ENCODE results near the gene EMC6.

Gene EMC6

DNA sequence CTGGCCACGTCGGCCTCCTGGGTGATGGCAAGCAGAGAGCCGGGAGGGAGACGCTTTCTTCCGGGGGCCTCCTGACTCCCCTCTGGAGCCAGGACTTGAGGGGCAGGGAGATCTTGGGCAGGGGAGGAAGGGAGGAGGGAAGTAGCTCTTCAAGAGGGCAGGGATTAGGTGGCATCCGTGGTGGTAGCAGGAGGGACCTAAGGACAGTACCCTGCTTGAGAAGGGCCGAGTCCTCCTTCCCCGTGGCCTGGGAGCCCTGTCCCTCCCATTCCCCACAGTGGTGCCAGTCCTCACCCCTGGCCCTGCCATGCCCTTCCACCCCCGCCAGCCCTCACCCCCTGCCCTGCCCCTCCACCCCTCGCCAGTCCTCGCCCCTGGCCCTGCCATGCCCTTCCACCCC, 12.8 kb upstream of the EMC6 start:
- no peak for DNase-seq (ENCODE audit: low read depth in 1 of 2, low spot score in 1 of 2)

- DNase-seq (ENCODE audit: low read depth in 1 of 2, low spot score in 1 of 2), result no peak
Observed at GRCh38 chr17:3656353-3656752, 12.3 kb upstream of the EMC6 start.

DNA sequence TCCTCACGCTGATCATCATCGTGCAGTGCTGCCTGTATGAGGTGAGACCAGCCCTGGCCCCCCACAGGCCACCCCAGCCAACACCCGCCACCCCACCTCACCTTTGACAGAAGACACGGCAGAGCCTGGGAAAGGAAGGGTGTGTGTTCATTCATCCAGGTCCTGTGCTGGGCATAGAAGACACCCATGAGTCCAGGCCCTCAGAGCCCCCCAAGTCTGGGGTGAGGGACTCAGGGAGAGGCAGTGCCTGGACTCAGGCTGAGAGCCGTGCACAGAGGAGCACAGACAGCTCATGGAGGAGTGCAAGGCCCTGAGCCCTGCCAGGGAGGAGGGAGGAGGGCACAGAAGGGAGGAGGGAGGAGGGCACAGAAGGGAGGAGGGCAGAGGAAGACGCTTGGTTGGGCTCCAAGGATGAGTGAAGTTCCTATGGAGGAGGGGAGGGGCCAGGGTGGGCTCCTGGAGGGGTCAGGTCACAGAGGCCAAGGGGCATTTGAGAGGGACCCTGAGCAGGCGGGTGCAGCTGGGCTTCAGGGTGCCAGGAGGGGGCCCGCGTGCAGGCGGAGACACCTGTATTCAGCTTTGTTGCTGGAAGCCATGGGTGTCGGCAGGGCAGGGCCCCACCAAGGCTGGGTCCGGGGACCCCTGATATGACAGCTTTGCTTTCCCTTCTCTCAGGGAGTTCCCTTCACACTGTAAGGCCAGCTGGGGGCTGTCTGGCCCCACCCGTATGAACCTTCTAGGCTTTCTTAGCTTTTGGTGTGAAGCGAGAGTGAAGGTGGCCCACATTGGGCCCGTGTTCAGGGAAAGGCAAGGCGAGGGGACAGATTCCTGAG, 11.6 kb upstream of the EMC6 start:
- no peak for DNase-seq (ENCODE audit: low read depth in 1 of 2, low spot score in 1 of 2)

GRCh38 chr17:3657588-3657869, 11.1 kb upstream of the EMC6 start:
- no peak for DNase-seq (ENCODE audit: low read depth in 1 of 2, low spot score in 1 of 2)

- DNase-seq (ENCODE audit: low read depth in 1 of 2, low spot score in 1 of 2), result no peak
Observed at GRCh38 chr17:3657874-3658783, 10.5 kb upstream of the EMC6 start.

- DNase-seq (ENCODE audit: low read depth in 1 of 2, low spot score in 1 of 2), result no peak
Observed at GRCh38 chr17:3658784-3659449, 9.7 kb upstream of the EMC6 start.

DNA sequence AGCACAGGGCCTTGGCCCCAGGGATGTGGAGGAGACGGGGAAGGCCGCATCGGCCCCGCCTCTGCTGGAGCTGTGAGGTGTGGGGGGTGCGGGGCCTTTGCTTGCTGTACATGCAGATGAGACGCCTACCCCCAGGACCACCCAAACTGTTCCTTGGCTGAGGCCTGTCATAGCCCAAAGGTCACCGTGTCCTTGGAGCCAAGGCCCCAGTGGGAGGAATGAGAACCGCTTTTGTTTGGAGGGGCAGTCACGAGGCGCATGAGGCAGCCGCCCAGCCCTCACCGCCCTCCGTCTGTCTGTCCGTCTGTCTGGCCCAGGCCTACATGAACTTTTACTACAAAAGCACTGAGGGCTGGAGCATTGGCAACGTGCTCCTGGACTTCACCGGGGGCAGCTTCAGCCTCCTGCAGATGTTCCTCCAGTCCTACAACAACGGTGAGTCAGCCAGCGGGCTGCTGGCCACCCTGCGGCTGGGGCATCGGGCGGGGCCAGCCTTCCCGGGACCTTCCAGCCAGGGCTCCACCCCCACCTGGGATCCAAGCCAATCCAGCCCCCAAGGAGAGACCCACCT, 9.0 kb upstream of the EMC6 start:
- no peak for DNase-seq (ENCODE audit: low read depth in 1 of 2, low spot score in 1 of 2)

- no peak for DNase-seq (ENCODE audit: low read depth in 1 of 2, low spot score in 1 of 2)
Observed at GRCh38 chr17:3660311-3660891, 8.2 kb upstream of the EMC6 start.

DNA sequence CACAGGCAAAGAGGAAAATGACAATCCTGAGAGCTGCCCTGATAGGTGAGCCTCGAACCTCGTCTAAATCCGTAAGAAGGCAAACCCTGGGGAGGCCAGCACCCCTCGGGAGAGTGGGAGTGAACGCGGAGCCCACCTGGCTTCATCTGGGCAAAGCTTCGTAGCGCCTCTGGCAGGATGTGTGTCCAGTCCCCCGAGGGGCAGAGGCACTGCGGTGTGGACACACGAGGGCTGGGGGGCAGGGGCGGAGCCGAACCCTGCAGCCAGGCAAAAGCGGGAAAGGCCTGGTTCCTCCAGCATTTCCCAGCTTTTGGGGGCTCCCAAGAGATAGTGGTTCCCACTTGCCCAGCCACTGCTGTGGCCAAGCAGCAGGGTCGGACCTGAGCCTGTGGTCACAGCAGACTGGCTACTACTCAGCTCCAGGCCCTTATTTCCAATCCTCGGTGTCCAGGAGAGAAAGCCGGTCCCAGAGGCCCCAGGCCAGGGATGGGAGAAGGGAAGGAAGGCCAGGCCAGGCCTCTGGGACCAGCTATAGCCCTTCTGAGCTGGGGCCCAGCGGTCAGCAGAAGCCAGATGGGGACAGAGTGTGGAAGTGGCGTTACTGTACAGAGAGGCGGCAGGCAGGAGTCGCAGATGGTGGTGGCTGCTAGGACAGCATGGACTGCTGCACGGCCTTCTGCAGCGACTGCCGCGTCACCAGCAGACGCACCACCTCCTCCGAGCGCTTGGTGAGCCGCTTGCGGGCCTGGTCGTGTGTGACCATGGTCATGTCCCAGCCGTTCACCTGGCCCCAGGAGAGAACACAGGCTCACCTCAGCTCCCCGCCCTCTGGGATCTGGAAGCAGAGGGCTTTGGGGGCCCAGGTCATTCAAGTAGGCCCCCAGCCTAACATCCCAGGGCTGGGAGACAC, 5.3 kb upstream of the EMC6 start:
- no peak for DNase-seq (ENCODE audit: low read depth in 1 of 2, low spot score in 1 of 2)

- no peak for DNase-seq (ENCODE audit: low read depth in 1 of 2, low spot score in 1 of 2)
Observed at GRCh38 chr17:3665834-3666233, 2.8 kb upstream of the EMC6 start.

- no peak for DNase-seq (ENCODE audit: low read depth in 1 of 2, low spot score in 1 of 2)
Observed at GRCh38 chr17:3666516-3666915, 2.1 kb upstream of the EMC6 start.

DNA sequence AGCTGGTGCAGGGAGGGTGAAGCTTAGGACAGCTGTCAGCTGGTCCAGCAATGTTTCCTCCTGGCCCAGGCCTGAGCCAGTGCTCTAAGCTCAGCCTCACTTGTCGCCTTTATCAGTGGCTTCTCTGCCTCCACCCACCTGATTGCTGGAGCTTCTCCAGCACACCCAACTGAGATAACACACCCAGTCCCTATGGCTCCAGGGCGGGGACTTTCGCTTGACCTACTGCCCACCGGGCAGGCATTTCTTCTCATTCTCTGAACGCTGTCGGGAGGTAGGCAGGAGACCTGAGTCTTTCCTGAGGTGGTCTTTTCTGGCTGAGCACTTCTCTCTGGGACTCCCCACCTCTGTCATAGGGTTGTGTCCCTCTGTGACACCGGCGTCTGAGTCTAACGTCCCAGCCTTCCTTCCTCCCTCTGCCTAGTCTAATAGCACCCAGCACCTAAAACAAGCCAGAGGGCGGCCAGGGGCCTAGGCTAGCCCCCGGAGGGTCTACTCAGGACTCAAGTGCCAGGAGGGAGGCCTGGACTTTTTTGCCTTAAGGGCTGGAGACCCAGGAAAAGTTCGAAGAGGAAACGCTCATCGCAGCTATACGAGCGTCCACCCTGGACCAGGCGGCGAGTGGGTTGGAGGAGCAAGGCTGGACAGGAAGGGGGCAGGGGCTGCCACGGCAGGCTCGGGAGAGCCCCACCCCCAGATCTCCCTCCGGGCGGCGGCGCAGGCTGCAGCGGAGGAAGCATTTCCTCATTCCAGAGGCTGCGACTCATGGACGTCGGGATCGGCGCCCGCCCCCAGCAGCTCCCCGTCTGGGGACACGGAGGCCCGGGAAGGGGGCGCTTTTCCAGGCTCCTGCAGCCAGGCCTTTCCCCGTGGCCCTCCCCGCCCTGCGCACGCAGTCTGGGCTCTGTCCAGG, 990 bp upstream of the EMC6 start:
- no peak for DNase-seq (ENCODE audit: low read depth in 1 of 2, low spot score in 1 of 2)

DNA sequence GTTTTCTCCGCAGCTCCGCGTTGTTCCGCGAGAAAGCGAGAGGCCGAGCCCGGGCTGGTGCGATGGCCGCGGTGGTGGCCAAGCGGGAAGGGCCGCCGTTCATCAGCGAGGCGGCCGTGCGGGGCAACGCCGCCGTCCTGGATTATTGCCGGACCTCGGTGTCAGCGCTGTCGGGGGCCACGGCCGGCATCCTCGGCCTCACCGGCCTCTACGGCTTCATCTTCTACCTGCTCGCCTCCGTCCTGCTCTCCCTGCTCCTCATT, 404 bp downstream of the EMC6 start:
- DNase-seq (ENCODE audit: low read depth in 1 of 2, low spot score in 1 of 2), result no peak

GRCh38 chr17:3669548-3669947, 936 bp downstream of the EMC6 start:
- DNase-seq (ENCODE audit: low read depth in 1 of 2, low spot score in 1 of 2), result no peak

- no peak for DNase-seq (ENCODE audit: low read depth in 1 of 2, low spot score in 1 of 2)
Observed at GRCh38 chr17:3672571-3672970, 4.0 kb downstream of the EMC6 start.

- no peak for DNase-seq (ENCODE audit: low read depth in 1 of 2, low spot score in 1 of 2)
Observed at GRCh38 chr17:3675886-3676285, 7.3 kb downstream of the EMC6 start.

DNA sequence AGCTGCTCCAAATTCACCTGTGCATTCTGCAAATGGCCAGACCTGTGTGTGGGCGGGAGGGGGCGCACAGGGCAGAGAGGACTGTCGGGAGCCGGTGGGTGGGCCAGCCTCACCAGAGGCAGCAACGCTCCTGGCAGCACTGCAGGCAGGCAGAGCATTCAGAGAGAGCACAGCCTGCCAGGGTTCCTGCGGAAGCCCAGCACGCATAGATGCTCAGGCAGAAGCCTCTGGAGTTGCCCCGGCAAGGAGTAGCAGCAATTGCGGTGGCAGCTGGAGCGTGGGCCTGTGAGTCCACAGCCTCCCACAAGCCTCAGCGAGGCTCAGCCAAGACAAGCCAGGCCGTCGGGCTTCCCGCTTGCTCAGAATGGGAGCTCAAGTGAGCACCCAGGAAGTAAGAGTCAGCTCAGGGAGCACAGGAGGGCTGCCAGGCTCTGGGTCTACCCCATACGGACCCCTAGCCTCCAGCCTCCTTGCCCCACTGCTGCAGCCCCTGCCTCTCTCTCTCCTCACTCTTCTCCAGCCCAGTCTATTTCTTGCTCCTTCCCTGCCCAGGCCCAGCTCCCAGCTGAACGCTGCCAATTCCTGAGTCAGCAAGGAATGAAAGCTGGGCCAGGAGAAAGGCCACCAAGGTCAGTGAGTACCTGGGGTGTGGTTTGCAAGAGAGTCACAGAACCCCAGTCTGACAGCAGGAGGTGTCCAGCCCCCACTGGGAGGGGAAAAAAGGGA, 9.6 kb downstream of the EMC6 start:
- DNase-seq (ENCODE audit: low read depth in 1 of 2, low spot score in 1 of 2), result no peak

GRCh38 chr17:3678821-3679530, 10.4 kb downstream of the EMC6 start:
- no peak for DNase-seq (ENCODE audit: low read depth in 1 of 2, low spot score in 1 of 2)
